SU-DHL-6 (cell line): ENCODE results near the gene RAMP3.

Source experiments
- H2AFZ ChIP-seq: fragments of 200-600 bp; sonication (generic); 2 replicates; pipeline ENCODE4 v1.6.1; 2014; ENCODE audit warnings: low read depth, mild to moderate bottlenecking, moderate library complexity, mixed read lengths, antibody characterized with exemption, low read length; ENCODE audit not compliant: severe bottlenecking
- H3F3A ChIP-seq: fragments of 200-600 bp; shearing (Covaris generic); 2 replicates; pipeline ENCODE4 v1.6.0; 2016; ENCODE audit warnings: antibody characterized with exemption, mild to moderate bottlenecking; ENCODE audit not compliant: insufficient read depth
- H3K27ac ChIP-seq: fragments of 200-600 bp; sonication (generic); 2 replicates; pipeline ENCODE4 v1.5.1; 2016; ENCODE audit warnings: low read depth, mild to moderate bottlenecking, low read length, moderate library complexity, mixed read lengths
- H3K27me3 ChIP-seq: fragments of 200-600 bp; sonication (generic), shearing (Covaris generic); 2 replicates; pipeline ENCODE4 v1.6.0; 2014; ENCODE audit warnings: mild to moderate bottlenecking, low read length
- H3K36me3 ChIP-seq: fragments of 200-600 bp; sonication (generic); 2 replicates; pipeline ENCODE4 v1.6.1; 2014; ENCODE audit warnings: mild to moderate bottlenecking, low read length, mixed read lengths
- H3K4me2 ChIP-seq: fragments of 300-600, 200-600 bp; shearing (Covaris generic), sonication (generic); 2 replicates; pipeline ENCODE4 v1.6.0; 2014; ENCODE audit warnings: low read length, low read depth, mild to moderate bottlenecking; ENCODE audit not compliant: poor library complexity, severe bottlenecking
- H3K4me3 ChIP-seq: fragments of 200-600 bp; sonication (generic); 2 replicates; pipeline ENCODE4 v1.5.1; 2014; ENCODE audit warnings: antibody characterized with exemption, low read length, mild to moderate bottlenecking, mixed read lengths; ENCODE audit not compliant: insufficient read depth, poor library complexity, severe bottlenecking
- H3K79me2 ChIP-seq: fragments of 200-600 bp; sonication (generic); 2 replicates; pipeline ENCODE4 v1.6.1; 2014; ENCODE audit warnings: mild to moderate bottlenecking, low read length, moderate library complexity; ENCODE audit not compliant: insufficient read depth
- H3K9ac ChIP-seq: fragments of 200-600 bp; sonication (generic); 2 replicates; pipeline ENCODE4 v1.7.0; 2014; ENCODE audit warnings: mild to moderate bottlenecking, low read length
- H3K9me2 ChIP-seq: fragments of 200-600 bp; sonication (generic); replicated peaks from 2 replicates; pipeline ENCODE4 v1.6.1; 2014; ENCODE audit warnings: low read length; ENCODE audit not compliant: insufficient read depth
- H3K9me3 ChIP-seq: fragments of 200-600 bp; sonication (generic); 2 replicates; pipeline ENCODE4 v1.6.1; 2014; ENCODE audit warnings: low read length, mixed read lengths; ENCODE audit not compliant: insufficient read depth
- H4K20me1 ChIP-seq: fragments of 200-600 bp; sonication (generic); 2 replicates; pipeline ENCODE4 v1.6.1; 2014; ENCODE audit warnings: low read depth, mild to moderate bottlenecking, antibody characterized with exemption, low read length, moderate library complexity, mixed read lengths
- EZH2phosphoT487 ChIP-seq: fragments of 200-600 bp; sonication (generic), shearing (Covaris generic); conservative IDR thresholded peaks from 2 replicates; pipeline ENCODE4 v1.6.1; 2018; ENCODE audit warnings: mild to moderate bottlenecking, antibody characterized with exemption, low read length, moderate library complexity, mixed read lengths
- TF ChIP-seq, protein P1 (sequence below): fragments of 200-600 bp; sonication (generic); IDR thresholded peaks from one replicate; pipeline ENCODE4 v1.5.1; 2017; ENCODE audit warnings: antibody characterized with exemption, mild to moderate bottlenecking, low read length, moderate library complexity; ENCODE audit not compliant: insufficient read depth, poor library complexity, severe bottlenecking

The RAMP3 gene

GRCh38 chr7:45129181-45129800, 28.3 kb upstream of the RAMP3 start:
- Histone ChIP-seq H4K20me1 (no peaks in the 10 kb centered on the region), H3K79me2 (no peaks in the 10 kb centered on the region), H3K4me3 (no peak overlapping the region), H3K9ac (no peak overlapping the region), H3K27me3 (no peaks in the 10 kb centered on the region), H2AFZ (no peak overlapping the region), H3F3A (no peaks in the 10 kb centered on the region), H3K4me2 (no peak overlapping the region), H3K36me3 (no peaks in the 10 kb centered on the region), H3K9me3 (no peaks in the 10 kb centered on the region), H3K9me2 (no peaks in the 10 kb centered on the region), H3K27ac (no peak overlapping the region)
- TF ChIP-seq, protein P1, sequence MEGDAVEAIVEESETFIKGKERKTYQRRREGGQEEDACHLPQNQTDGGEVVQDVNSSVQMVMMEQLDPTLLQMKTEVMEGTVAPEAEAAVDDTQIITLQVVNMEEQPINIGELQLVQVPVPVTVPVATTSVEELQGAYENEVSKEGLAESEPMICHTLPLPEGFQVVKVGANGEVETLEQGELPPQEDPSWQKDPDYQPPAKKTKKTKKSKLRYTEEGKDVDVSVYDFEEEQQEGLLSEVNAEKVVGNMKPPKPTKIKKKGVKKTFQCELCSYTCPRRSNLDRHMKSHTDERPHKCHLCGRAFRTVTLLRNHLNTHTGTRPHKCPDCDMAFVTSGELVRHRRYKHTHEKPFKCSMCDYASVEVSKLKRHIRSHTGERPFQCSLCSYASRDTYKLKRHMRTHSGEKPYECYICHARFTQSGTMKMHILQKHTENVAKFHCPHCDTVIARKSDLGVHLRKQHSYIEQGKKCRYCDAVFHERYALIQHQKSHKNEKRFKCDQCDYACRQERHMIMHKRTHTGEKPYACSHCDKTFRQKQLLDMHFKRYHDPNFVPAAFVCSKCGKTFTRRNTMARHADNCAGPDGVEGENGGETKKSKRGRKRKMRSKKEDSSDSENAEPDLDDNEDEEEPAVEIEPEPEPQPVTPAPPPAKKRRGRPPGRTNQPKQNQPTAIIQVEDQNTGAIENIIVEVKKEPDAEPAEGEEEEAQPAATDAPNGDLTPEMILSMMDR, result no peak
- TF ChIP-seq EZH2phosphoT487, result no peak

DNA sequence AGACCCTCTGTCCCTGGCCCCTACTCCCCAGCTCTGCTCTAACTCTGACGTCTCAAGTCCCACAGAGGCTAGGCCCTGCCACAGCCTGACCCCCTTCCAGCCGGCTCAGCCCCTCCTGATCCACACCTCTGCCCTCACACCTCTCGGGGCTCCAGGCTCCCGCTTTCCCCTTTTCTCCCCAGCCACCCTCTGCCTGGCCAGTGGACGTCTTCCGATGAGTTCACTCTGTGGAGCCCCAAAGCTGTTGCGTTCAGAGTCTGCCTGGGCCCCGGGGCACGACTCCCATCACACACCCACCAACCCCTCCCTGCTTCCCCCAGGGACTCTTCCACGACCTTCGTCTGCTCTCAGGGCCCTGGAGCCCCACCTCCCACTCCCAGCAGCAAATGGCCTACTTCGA, 27.7 kb upstream of the RAMP3 start:
- Histone ChIP-seq H3K27ac (no peak overlapping the region), H2AFZ (no peak overlapping the region), H3K79me2 (no peaks in the 10 kb centered on the region), H3F3A (no peaks in the 10 kb centered on the region), H3K9me2 (no peaks in the 10 kb centered on the region), H3K4me3 (no peak overlapping the region), H3K4me2 (no peak overlapping the region), H3K27me3 (no peaks in the 10 kb centered on the region), H3K36me3 (no peaks in the 10 kb centered on the region), H4K20me1 (no peaks in the 10 kb centered on the region), H3K9me3 (no peaks in the 10 kb centered on the region), H3K9ac (no peak overlapping the region)
- TF ChIP-seq, protein P1, result no peak
- TF ChIP-seq EZH2phosphoT487, result no peak

GRCh38 chr7:45130910-45131309, 26.7 kb upstream of the RAMP3 start:
- Histone ChIP-seq H3K9me3 (no peaks in the 10 kb centered on the region), H3K9ac (no peak overlapping the region), H2AFZ (no peak overlapping the region), H3K4me2 (no peak overlapping the region), H3K9me2 (no peaks in the 10 kb centered on the region), H3K27ac (no peak overlapping the region), H4K20me1 (no peaks in the 10 kb centered on the region), H3K79me2 (no peaks in the 10 kb centered on the region), H3F3A (no peaks in the 10 kb centered on the region), H3K4me3 (no peak overlapping the region), H3K27me3 (no peaks in the 10 kb centered on the region), H3K36me3 (no peaks in the 10 kb centered on the region)
- TF ChIP-seq EZH2phosphoT487, result no peak
- TF ChIP-seq, protein P1, result no peak

GRCh38 chr7:45131891-45132290, 25.7 kb upstream of the RAMP3 start:
- Histone ChIP-seq H3F3A (no peaks in the 10 kb centered on the region), H3K4me2 (no peak overlapping the region), H3K27me3 (no peaks in the 10 kb centered on the region), H4K20me1 (no peaks in the 10 kb centered on the region), H3K27ac (no peak overlapping the region), H3K4me3 (no peak overlapping the region), H3K9me3 (no peaks in the 10 kb centered on the region), H2AFZ (no peak overlapping the region), H3K79me2 (no peaks in the 10 kb centered on the region), H3K9ac (no peak overlapping the region), H3K9me2 (no peaks in the 10 kb centered on the region), H3K36me3 (no peaks in the 10 kb centered on the region)
- TF ChIP-seq, protein P1, result no peak
- no peak for TF ChIP-seq EZH2phosphoT487
